ENCODE measurements around the gene LOC101059915.
A peak's percentile ranks its signal among the peaks of the same experiment; 100 is the strongest.
"Not testable (repeated sequence)": the region's sequence is repeated elsewhere in the genome, so short reads cannot be mapped to it uniquely, and the experiment has no call there.

The LOC101059915 gene

GRCh38 chrX:71671043-71671780 is 3.9 kb downstream of the LOC101059915 start:
- FAIRE-seq (peak; percentile 85), DNase-seq (ENCODE audit: insufficient read length, low spot score) (no peak)

- no peak for DNase-seq (ENCODE audit: insufficient read length, low spot score)
- FAIRE-seq, result no peak
Measured at GRCh38 chrX:71671938-71672337, 4.6 kb downstream of the LOC101059915 start.

- not testable (repeated sequence) for DNase-seq (ENCODE audit: insufficient read length, low spot score); FAIRE-seq
Measured at GRCh38 chrX:71675636-71676035, 8.3 kb downstream of the LOC101059915 start.

- DNase-seq (ENCODE audit: insufficient read length, low spot score); FAIRE-seq: not testable (repeated sequence)
Measured at GRCh38 chrX:71676068-71676795, 8.9 kb downstream of the LOC101059915 start.

GRCh38 chrX:71677195-71677594 is 9.8 kb downstream of the LOC101059915 start:
- not testable (repeated sequence) for FAIRE-seq; DNase-seq (ENCODE audit: insufficient read length, low spot score)

GRCh38 chrX:71679575-71680207 is 12.3 kb downstream of the LOC101059915 start:
- no peak for FAIRE-seq
- DNase-seq (ENCODE audit: insufficient read length, low spot score), result no peak

GRCh38 chrX:71696641-71697465 is 29.5 kb downstream of the LOC101059915 start:
- FAIRE-seq; DNase-seq (ENCODE audit: insufficient read length, low spot score): not testable (repeated sequence)

- FAIRE-seq; DNase-seq (ENCODE audit: insufficient read length, low spot score): not testable (repeated sequence)
Measured at GRCh38 chrX:71697466-71698298, 30.3 kb downstream of the LOC101059915 start.

GRCh38 chrX:71698299-71699022 is 31.1 kb downstream of the LOC101059915 start:
- FAIRE-seq; DNase-seq (ENCODE audit: insufficient read length, low spot score): not testable (repeated sequence)

- DNase-seq (ENCODE audit: insufficient read length, low spot score); FAIRE-seq: not testable (repeated sequence)
Measured at GRCh38 chrX:71699023-71699344, 31.6 kb downstream of the LOC101059915 start.

- DNase-seq (ENCODE audit: insufficient read length, low spot score); FAIRE-seq: not testable (repeated sequence)
Measured at GRCh38 chrX:71702853-71703252, 35.5 kb downstream of the LOC101059915 start.

- FAIRE-seq, result not testable (repeated sequence)
Measured at GRCh38 chrX:71714064-71714463, 46.7 kb downstream of the LOC101059915 start.

GRCh38 chrX:71715551-71715950 is 48.2 kb downstream of the LOC101059915 start:
- FAIRE-seq, result peak; percentile 8
- DNase-seq (ENCODE audit: insufficient read length, low spot score), result not testable (repeated sequence)

More at GRCh38 chrX:71714064-71714463, 46.7 kb downstream of the LOC101059915 start:
- DNase-seq (ENCODE audit: insufficient read length, low spot score), result not testable (repeated sequence)

GRCh38 chrX:71716323-71716722 is 49.0 kb downstream of the LOC101059915 start:
- FAIRE-seq, result peak; percentile 33
- DNase-seq (ENCODE audit: insufficient read length, low spot score), result not testable (repeated sequence)

- not testable (repeated sequence) for DNase-seq (ENCODE audit: insufficient read length, low spot score)
- peak; percentile 86 for FAIRE-seq
Measured at GRCh38 chrX:71718185-71718584, 50.8 kb downstream of the LOC101059915 start, which contains the start of gene CXorf49. TSS of gene CXorf49 (minus strand) at chrX:71718285. CDS start at chrX:71718151, 134 bp downstream.

GRCh38 chrX:71719195-71719594 is 51.8 kb downstream of the LOC101059915 start:
- not testable (repeated sequence) for FAIRE-seq

GRCh38 chrX:71720289-71720886 is 53.0 kb downstream of the LOC101059915 start:
- not testable (repeated sequence) for DNase-seq (ENCODE audit: insufficient read length, low spot score); FAIRE-seq

More at GRCh38 chrX:71719195-71719594, 51.8 kb downstream of the LOC101059915 start:
- DNase-seq (ENCODE audit: insufficient read length, low spot score), result not testable (repeated sequence)
